ENCODE data around the gene ZNF618. TPM values are rescaled to one million over a fixed set of nuclear protein-coding genes. Genes with fewer than 3 reads are reported as not detected.
"Not testable (repeated sequence)": the region's sequence is repeated elsewhere in the genome, so short reads cannot be mapped to it uniquely, and the experiment has no call there.

The ZNF618 gene
- total RNA-seq, 1 experiment from 2014 or later = 5.1 TPM

GRCh38 chr9:114081441-114082016, 205.4 kb downstream of the ZNF618 start:
- no peak for DNase-seq (ENCODE audit: low read depth)

DNA sequence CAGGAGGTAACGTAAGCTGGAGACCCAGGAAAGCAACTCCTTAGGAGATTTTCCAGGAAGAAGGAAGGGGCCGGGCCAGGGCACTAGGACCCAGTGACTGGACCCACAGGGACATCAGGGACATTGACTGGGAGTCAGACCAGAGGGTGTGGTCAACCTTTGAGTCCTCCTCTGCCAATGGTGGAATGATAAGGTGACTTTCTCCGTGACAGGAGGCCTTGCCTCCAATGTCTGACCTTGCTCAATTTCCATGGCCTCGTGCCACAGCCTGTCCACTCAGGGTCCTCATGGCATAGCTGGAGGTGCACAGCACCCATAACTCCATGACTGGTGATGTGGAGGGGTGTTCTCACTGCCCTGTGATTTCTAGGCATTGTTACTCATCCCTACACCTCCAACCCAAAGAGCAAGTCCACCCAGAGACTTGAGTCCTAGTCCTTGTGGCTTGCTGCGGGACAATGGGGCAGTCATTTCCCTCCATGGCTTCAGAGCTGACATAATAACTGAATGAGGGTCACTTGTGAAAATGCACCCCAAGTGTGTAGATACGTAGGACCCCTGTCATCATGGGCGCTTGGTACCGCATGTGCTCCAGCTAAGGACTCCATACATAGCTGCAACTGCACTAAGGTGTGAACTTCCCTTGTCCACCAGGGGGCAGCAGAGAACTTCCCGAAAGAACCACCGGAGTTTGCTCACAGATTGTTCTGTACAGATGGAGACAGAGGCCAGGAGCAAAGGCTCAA, 206.1 kb downstream of the ZNF618 start:
- DNase-seq (ENCODE audit: low read depth) = peak; percentile 78

- DNase-seq (ENCODE audit: low read depth) = not testable (repeated sequence)
Measured at GRCh38 chr9:114082763-114083412, 206.8 kb downstream of the ZNF618 start.

- DNase-seq (ENCODE audit: low read depth) = no peak
Measured at GRCh38 chr9:114083666-114084065, 207.6 kb downstream of the ZNF618 start.

DNA sequence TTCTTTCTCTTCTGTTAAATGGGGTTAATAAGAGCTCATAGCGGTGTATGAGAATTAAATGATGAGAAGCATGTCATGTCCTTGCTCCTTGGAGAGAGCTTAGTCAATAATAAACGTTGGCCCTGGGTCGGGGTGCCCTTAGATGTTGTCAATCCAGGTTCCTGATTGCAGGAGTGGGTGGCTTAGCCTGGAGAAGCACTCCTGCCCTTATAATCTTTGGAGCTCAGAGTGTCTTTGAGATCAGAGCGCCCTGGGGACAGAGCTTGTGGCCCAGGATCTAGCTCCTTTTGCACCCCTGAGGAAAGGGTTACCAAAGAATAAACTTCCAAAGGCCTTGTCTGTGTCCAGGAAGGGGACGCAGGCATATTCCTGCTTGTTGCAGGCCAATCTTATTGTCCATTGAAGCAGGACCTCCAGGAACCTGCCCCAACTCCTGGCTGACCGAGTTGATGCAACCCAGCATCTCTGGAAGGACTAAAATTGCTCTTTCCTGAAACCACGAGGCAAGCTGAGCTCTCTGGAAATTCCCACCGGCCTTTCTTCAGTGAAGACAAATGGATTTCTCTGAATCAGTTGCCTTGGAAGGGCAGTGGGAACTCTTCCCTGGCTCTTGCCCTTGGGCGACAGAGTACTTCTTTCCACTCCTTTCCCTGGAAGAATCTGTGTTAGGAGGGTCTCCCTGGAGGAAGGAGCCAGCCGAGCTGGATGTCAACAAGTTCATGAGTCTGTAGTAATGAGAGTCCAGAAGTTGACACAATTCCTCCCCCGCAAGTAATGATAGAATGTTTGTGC, 208.4 kb downstream of the ZNF618 start:
- no peak for DNase-seq (ENCODE audit: low read depth)

GRCh38 chr9:114085387-114085789, 209.3 kb downstream of the ZNF618 start:
- no peak for DNase-seq (ENCODE audit: low read depth)

- DNase-seq (ENCODE audit: low read depth) = no peak
Measured at GRCh38 chr9:114086009-114086408, 209.9 kb downstream of the ZNF618 start.

DNA sequence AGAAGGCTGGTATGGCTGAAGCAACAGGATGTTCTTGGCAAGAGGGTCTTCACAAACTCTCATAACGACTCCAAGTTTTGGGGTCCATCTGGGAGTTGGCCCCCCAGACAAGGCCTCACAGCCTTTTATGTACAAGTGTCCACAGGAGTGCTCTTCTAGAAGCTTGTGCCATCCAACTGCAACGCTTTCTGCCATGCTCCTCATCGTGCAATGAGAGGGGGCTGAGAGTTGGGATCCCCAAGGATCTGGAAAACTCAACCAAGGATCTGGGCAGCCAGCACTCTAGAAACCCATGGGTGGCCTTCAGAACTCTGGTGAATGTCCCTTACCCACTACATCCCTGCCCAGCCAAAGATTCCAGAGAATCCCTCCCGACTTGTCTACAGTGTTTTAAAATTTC, 210.5 kb downstream of the ZNF618 start:
- no peak for DNase-seq (ENCODE audit: low read depth)

- no peak for DNase-seq (ENCODE audit: low read depth)
Measured at GRCh38 chr9:114087721-114088120, 211.6 kb downstream of the ZNF618 start.

GRCh38 chr9:114088571-114089170, 212.6 kb downstream of the ZNF618 start:
- no peak for DNase-seq (ENCODE audit: low read depth)

- no peak for DNase-seq (ENCODE audit: low read depth)
Measured at GRCh38 chr9:114089206-114089840, 213.2 kb downstream of the ZNF618 start.

DNA sequence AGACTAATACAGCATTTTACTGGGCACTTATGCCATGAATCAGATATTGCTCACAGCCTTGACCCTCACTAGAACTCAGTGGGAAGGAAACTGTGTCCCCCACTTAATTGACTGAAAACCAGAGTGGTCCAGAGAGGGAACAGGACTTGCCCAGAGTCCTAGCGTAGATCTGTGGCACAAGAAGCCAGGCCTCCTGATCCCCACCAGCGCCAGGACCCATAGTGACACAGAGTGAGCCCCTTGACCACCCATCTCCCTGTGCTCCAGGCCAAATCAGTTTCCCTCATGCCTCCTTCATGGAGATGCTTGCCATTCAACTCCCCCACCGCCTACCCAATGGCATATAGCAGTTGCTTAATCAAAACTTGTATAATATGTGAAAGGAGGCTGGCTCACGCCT, 214.7 kb downstream of the ZNF618 start:
- DNase-seq (ENCODE audit: low read depth) = no peak

DNA sequence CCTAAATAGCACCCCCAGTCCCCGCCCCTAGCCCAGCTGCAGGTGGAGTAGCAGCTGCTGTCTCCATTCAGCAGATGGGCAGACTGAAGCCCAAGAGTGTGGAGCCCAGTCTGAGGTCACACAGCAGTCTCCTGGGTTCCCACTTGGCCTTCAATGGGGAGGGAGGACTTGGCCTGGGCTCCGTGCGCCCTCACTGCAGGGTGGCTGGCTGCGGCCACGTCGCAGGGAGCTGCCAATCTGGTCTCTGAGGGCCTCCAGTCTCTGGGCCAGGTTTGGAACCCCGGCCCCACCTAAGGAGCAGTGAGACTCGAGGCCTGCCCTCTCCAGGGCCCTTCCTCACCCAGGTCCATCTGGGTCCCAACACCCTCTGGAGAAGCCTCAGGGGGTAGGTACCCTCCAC, 215.6 kb downstream of the ZNF618 start:
- DNase-seq (ENCODE audit: low read depth) = no peak

GRCh38 chr9:114092336-114092735, 216.2 kb downstream of the ZNF618 start:
- DNase-seq (ENCODE audit: low read depth) = no peak

- no peak for DNase-seq (ENCODE audit: low read depth)
Measured at GRCh38 chr9:114093031-114093471, 216.9 kb downstream of the ZNF618 start.

DNA sequence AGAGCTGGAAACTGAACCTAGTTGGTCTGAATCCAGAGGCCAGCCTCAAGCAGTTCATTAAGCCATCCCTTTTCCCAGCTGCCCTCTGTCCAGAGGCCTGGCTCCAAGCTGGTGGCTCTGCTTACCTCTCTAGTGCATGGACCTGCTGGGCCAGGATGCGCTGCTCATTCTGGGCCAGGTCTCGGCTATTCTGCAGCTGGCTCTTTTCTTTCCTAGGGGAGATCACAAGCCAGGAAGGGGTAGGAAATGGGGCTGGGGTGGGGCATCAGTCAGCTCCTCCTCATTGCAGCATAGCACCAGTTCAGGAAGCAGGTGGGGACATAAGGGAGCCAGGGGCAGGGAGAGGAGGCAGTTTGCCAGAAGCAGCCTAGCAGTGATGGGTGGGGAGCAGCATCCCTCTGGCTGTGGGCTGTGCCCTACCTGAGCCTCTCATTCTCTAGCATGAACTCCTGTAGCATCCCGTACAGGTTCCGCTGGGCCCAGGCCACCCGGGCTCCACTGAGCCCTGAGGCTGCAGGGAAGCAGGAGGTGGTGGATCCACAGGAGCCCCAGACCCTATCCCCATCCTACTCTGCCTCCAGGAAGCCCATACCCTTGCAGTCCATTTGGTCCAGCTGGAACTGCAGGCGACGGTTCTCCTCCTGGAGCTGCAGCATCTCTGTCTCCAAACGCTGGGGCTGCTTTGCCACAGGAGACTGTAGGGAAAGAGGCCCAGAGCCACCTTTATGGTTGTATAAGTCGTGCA, 217.8 kb downstream of the ZNF618 start:
- no peak for DNase-seq (ENCODE audit: low read depth)

DNA sequence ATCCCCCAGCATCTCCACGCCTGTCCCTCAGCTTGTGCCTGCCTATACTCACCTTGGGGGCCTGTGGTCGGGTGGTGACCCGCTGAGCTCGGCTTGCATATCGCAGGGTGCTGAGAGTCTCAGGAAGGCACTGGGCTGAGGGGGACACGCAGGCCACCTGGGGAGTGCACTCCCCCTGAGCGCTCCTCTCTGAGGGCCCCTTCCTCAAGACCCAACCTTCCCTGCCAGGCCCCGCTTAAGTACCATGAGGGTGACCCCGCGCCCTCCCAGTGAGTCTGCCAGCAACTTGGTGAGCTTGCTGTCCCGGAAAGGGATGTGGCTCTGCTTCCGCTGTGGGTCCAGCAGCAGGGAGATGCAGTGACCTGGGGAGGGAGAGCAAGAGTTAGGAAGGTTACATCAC, 218.9 kb downstream of the ZNF618 start:
- no peak for DNase-seq (ENCODE audit: low read depth)

GRCh38 chr9:114096041-114096511, 220.0 kb downstream of the ZNF618 start:
- DNase-seq (ENCODE audit: low read depth) = no peak

DNA sequence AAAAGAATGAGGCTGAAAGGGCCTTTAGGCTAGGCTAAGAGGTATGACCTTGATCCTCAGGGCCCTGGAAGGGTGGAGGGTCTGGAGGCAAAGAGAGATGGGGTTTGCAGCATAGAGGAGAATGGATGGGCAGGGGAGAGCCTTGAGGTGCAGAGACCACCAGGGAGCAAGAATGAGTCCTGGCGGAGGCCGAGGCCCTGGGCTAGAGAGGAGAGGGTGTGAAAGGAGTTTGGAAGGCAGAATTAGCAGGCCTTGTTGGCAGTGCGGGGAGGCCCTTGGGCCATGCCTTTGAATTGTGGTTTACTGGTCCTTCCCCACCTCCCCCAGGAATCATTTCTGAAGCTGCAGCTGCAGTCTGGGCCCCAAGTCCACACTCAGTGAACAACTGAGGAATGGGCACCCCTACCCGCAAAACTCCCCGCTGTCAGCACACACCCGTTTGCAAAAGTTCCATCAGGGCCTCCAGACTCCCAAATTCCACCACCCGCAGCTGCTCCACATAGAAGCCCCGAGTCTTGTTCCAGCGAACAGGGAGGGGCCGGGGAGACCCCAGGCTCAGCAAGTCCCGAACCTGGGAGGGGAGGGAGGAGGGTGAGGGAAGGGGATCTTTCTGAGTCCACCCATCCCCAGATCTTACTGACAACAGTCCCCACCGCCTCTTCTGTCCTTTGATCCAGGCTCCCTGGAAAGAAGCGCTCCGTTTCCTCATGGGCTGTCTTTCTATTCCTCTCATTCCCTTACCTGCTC, 220.9 kb downstream of the ZNF618 start:
- DNase-seq (ENCODE audit: low read depth) = no peak

All from LHCN-M2 (cell line).